HuH-7.5 (cell line): ENCODE measurements around the gene KLF16.
"Not testable (repeated sequence)": the region's sequence is repeated elsewhere in the genome, so short reads cannot be mapped to it uniquely, and the experiment has no call there.

Source experiments
- DNase-seq: peaks from one replicate; pipeline ENCODE4 v3.0.0; 2011; ENCODE audit warnings: low spot score

KLF16 gene

GRCh38 chr19:1884291-1884718, 20.9 kb upstream of the KLF16 start:
- no peak for DNase-seq

- DNase-seq: no peak
Observed at GRCh38 chr19:1883784-1884183, 20.4 kb upstream of the KLF16 start.

GRCh38 chr19:1882786-1883692, 19.7 kb upstream of the KLF16 start:
- no peak for DNase-seq

GRCh38 chr19:1882089-1882785, 18.9 kb upstream of the KLF16 start:
- DNase-seq: no peak

GRCh38 chr19:1881393-1882088, 18.2 kb upstream of the KLF16 start:
- DNase-seq: not testable (repeated sequence)

GRCh38 chr19:1880611-1881392, 17.4 kb upstream of the KLF16 start:
- no peak for DNase-seq

GRCh38 chr19:1879982-1880381, 16.6 kb upstream of the KLF16 start:
- DNase-seq: not testable (repeated sequence)

GRCh38 chr19:1878583-1878982, 15.2 kb upstream of the KLF16 start:
- DNase-seq: not testable (repeated sequence)

- not testable (repeated sequence) for DNase-seq
Observed at GRCh38 chr19:1877280-1877660, 13.9 kb upstream of the KLF16 start.

GRCh38 chr19:1876496-1877279, 13.3 kb upstream of the KLF16 start:
- not testable (repeated sequence) for DNase-seq

GRCh38 chr19:1875646-1876495, 12.5 kb upstream of the KLF16 start:
- DNase-seq: peak; percentile 97

- DNase-seq: not testable (repeated sequence)
Observed at GRCh38 chr19:1875265-1875645, 11.9 kb upstream of the KLF16 start.

GRCh38 chr19:1874554-1875185, 11.3 kb upstream of the KLF16 start:
- DNase-seq: no peak

- DNase-seq: no peak
Observed at GRCh38 chr19:1873524-1874473, 10.4 kb upstream of the KLF16 start.

- DNase-seq: no peak
Observed at GRCh38 chr19:1872807-1873523, 9.6 kb upstream of the KLF16 start.

GRCh38 chr19:1871630-1872029, 8.3 kb upstream of the KLF16 start:
- DNase-seq: no peak

- peak; percentile 89 for DNase-seq
Observed at GRCh38 chr19:1871140-1871597, 7.8 kb upstream of the KLF16 start.

GRCh38 chr19:1868971-1869370, 5.6 kb upstream of the KLF16 start:
- DNase-seq: no peak
